GM23248 (cell line): Measurements from ENCODE around the gene SSNA1. TPM values are rescaled to one million over a fixed set of nuclear protein-coding genes. Genes with fewer than 3 reads are reported as not detected.

ENCODE experiments used
- DNase-seq: peaks from one replicate; pipeline ENCODE4 v3.0.0-alpha.2; 2015
- H2AFZ ChIP-seq: fragments of 200-600 bp; sonication (generic); 2 replicates; pipeline ENCODE4 v1.6.1; 2016; ENCODE audit warnings: antibody characterized with exemption
- H3F3A ChIP-seq: fragments of 200-600 bp; sonication (generic); 2 replicates; pipeline ENCODE4 v1.6.1; 2016; ENCODE audit warnings: mild to moderate bottlenecking, antibody characterized with exemption, mixed run types; ENCODE audit not compliant: insufficient read depth
- H3K27ac ChIP-seq: fragments of 200-600 bp; sonication (generic); 2 replicates; pipeline ENCODE4 v1.5.1; 2016; ENCODE audit warnings: mild to moderate bottlenecking
- H3K27me3 ChIP-seq: fragments of 200-600 bp; sonication (generic); replicated peaks from 2 replicates; pipeline ENCODE4 v1.6.1; 2016; ENCODE audit warnings: mild to moderate bottlenecking; ENCODE audit not compliant: insufficient read depth
- H3K36me3 ChIP-seq: fragments of 200-600 bp; sonication (generic); 2 replicates; pipeline ENCODE4 v1.6.1; 2016; ENCODE audit warnings: low read depth, mild to moderate bottlenecking
- H3K4me1 ChIP-seq: fragments of 200-600 bp; sonication (generic); 2 replicates; pipeline ENCODE4 v1.6.1; 2016; ENCODE audit warnings: mild to moderate bottlenecking; ENCODE audit not compliant: insufficient read depth
- H3K4me2 ChIP-seq: fragments of 200-600 bp; sonication (generic); one replicate; pipeline ENCODE4 v1.6.1; 2016; ENCODE audit warnings: mild to moderate bottlenecking; ENCODE audit not compliant: unreplicated experiment
- H3K4me3 ChIP-seq: fragments of 200-600 bp; sonication (generic); 2 replicates; pipeline ENCODE4 v1.5.1; 2016; ENCODE audit warnings: mild to moderate bottlenecking
- H3K79me2 ChIP-seq: fragments of 200-600 bp; sonication (generic); 2 replicates; pipeline ENCODE4 v1.6.1; 2016; ENCODE audit warnings: mild to moderate bottlenecking; ENCODE audit not compliant: insufficient read depth
- H3K9ac ChIP-seq: fragments of 200-600 bp; sonication (generic); 2 replicates; pipeline ENCODE4 v1.6.1; 2016; ENCODE audit warnings: mild to moderate bottlenecking
- H3K9me2 ChIP-seq: fragments of 200-600 bp; sonication (generic); 2 replicates; pipeline ENCODE4 v1.6.1; 2016; ENCODE audit warnings: mixed run types, mild to moderate bottlenecking, moderate library complexity; ENCODE audit not compliant: insufficient read depth
- H3K9me3 ChIP-seq: fragments of 200-600 bp; sonication (generic); one replicate; pipeline ENCODE4 v1.6.1; 2017; ENCODE audit warnings: low read depth
- H4K20me1 ChIP-seq: fragments of 200-600 bp; sonication (generic); 2 replicates; pipeline ENCODE4 v1.6.0; 2016; ENCODE audit not compliant: insufficient read depth
- EZH2 ChIP-seq: fragments of 200-600 bp; sonication (generic); IDR thresholded peaks from 2 replicates; pipeline ENCODE4 v1.6.1; 2018; ENCODE audit warnings: antibody characterized with exemption, mild to moderate bottlenecking; ENCODE audit not compliant: insufficient read depth, poor library complexity, severe bottlenecking
- EZH2phosphoT487 ChIP-seq: fragments of 200-600 bp; sonication (generic); IDR thresholded peaks from 2 replicates; pipeline ENCODE4 v1.6.1; 2018; ENCODE audit warnings: antibody characterized with exemption, moderate library complexity, mild to moderate bottlenecking, low read depth; ENCODE audit not compliant: insufficient read depth
- WGBS, 2 experiments: methylation state at CpG; one replicate each; pipeline ENCODE4 v1.1.6; 2015 to 2017; ENCODE audit warnings: low lambda C conversion rate in 2 of 2, low coverage in 1 of 2; ENCODE audit errors: missing lambda C conversion rate in 2 of 2; 5-methylcytosine and 5-hydroxymethylcytosine counted together
- in situ Hi-C: fragments of 300-500 bp; cut with MboI; formaldehyde crosslinking; loops from 2 replicates; pipeline ENCODE4 v1.15.0; 2020
- polyA plus RNA-seq: library from polyadenylated mRNA; unstranded; fragments of >200 nt; fragmentation: Nextera tagmentation; extraction: Ambion mirVana; gene quantifications from 2 replicates; pipeline ENCODE4 v1.2.1, GENCODE V29; 2016
- total RNA-seq: library from RNA; depleted of rRNA; stranded (reverse); fragments of >200 nt; shearing (Covaris generic); gene quantifications from 2 replicates; pipeline ENCODE4 v1.2.3, GENCODE V29; 2014

SSNA1 gene
- total and polyA plus RNA-seq, 2 experiments from 2014 or later, result 93.1 to 105 TPM

DNA sequence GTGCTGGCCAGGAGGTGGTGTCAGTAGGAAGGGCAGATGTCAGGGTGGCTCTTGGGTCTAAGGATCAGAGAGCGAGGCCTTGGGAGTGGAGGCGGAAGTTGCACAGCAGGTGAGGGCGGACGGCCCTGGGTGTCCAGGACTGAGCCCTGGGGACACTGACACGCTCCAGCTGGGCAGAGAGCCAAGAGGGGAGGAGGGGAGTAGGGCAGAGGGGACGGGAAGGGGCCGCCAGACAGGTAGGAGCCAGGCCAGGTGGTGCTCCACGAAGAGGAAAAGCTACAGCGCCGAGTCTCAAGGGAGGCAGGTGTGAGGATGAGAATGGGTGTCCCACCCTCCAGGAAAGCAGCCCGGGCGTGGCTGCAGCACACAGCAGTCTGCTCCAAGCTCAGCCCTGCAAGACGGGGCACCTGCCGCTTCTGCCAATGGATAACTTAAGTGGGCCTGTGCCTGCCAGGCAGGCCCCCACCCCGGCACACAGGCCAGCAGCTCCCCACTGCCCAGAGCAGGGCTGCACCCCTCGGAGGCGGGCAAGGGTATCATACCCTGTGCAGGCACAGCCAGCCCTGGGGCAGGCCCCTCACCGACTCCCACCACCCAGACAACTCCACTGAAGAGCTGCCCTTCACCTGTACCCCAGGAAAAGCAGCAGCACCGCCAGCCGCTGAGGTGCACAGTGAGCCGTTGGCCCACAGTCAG is 7.2 kb downstream of the SSNA1 start:
- TF ChIP-seq EZH2 (no peak), EZH2phosphoT487 (no peak)
- no peaks in the 10 kb centered on the region for H3K9me3 ChIP-seq
- 0 out of 2 replicates have a peak, but pooled peaks cover 9% of the 10 kb centered on the region for H3K4me1 ChIP-seq
- H3K9me2 ChIP-seq, result no peaks in the 10 kb centered on the region
- H3K27ac ChIP-seq, result no peak overlapping the region
- H3F3A ChIP-seq, result no peaks in the 10 kb centered on the region
- in situ Hi-C loops, result no loop called here
- H3K27me3 ChIP-seq, result no peaks in the 10 kb centered on the region
- H3K9ac ChIP-seq, result no peak overlapping the region
- 88 to 91% methylated on average over 15 to 19 of the region's 21 CpGs for WGBS, 2 experiments
- no peaks in the 10 kb centered on the region for H4K20me1 ChIP-seq
- no peaks in the 10 kb centered on the region for H3K36me3 ChIP-seq
- no peak overlapping the region for H3K4me3 ChIP-seq
- peaks cover 86% of the 10 kb centered on the region for H3K79me2 ChIP-seq
- no peak overlapping the region for H2AFZ ChIP-seq
- no peak for DNase-seq
- no peak overlapping the region for H3K4me2 ChIP-seq

DNA sequence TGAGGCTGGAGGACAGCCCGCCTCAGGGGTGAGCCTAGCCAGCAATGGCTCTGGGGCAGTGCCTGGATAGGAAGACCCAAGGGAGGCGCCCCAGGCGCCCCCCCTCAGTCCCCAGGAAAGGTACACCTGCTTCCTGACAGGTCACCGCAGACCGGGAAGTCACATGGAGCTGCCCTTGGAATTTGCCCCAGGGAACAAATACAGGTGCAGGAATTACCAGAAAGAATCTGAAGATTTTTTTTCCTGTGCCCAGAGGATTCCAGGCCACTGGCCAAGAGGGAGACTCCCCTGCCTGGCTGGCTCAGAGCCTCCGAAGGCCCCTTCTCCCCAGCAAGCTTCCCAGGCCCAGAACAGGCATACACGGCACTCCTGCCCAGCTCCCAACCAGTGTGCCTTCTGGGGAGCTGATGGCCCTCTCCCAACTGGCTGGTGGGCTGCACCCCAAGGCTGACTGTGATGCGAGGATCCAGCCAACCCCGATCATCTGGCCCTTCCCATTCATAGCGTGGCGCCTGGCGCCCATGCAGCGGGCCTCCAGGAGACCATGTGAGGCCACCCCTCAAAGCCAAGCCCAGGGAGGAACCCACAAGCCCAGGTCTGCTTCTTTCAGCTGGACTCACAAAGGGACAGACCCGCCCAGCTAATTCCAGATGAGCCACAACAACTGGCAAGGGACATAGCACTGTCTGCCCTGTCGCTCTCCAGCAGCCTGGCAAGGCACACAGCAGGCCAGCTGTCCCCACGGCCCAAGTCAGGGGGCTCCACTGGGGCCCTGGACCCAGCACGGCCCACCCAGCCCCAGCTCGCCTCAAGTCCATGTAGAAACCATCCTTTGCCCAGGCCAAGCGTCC is 9.8 kb downstream of the SSNA1 start:
- Histone ChIP-seq H3K9me3 (no peaks in the 10 kb centered on the region), H3K27me3 (no peaks in the 10 kb centered on the region), H2AFZ (no peak overlapping the region), H3F3A (no peaks in the 10 kb centered on the region), H3K4me3 (peak overlapping the region; percentile 66), H3K4me1 (0 out of 2 replicates have a peak, but pooled peaks cover 12% of the 10 kb centered on the region), H3K27ac (no peak overlapping the region), H3K9ac (peak overlapping the region; percentile 61; the same call in 1 of the 2 replicates), H3K9me2 (no peaks in the 10 kb centered on the region), H4K20me1 (no peaks in the 10 kb centered on the region), H3K36me3 (no peaks in the 10 kb centered on the region), H3K4me2 (peak overlapping the region; percentile 79), H3K79me2 (peaks cover 84% of the 10 kb centered on the region)
- TF ChIP-seq EZH2 (no peak), EZH2phosphoT487 (no peak)
- WGBS, 2 experiments, result 73 to 81% methylated on average over 16 to 19 of the region's 19 CpGs
- in situ Hi-C loops, result no loop called here
- DNase-seq, result peak; percentile 38

DNA sequence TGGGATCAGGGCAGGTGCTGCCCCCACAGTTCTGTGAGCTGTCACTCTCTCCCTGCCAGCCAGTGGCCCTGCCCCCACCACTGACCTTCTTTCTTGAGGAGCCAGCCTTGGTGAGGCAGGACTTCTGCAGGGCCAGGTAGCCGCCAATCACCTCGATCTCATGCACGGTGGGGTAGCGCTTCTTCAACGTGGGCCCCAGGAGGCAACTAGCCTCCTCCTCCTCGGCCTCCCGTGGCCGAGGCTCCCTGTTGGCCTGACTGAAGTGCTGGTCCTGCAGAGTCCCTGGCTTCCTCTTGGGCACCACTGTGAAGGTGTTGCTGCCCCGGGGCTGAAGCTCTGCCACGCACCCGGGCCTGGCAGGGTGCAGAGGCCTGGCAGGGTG is 10.4 kb downstream of the SSNA1 start:
- Histone ChIP-seq H3K27me3 (no peaks in the 10 kb centered on the region), H3K4me1 (peaks cover 13% of the 10 kb centered on the region), H3K9ac (peak overlapping the region; percentile 61; the same call in 1 of the 2 replicates), H3F3A (no peaks in the 10 kb centered on the region), H3K4me2 (peak overlapping the region; percentile 79), H3K79me2 (peaks cover 84% of the 10 kb centered on the region), H3K36me3 (no peaks in the 10 kb centered on the region), H3K27ac (no peak overlapping the region), H3K9me3 (no peaks in the 10 kb centered on the region), H3K9me2 (no peaks in the 10 kb centered on the region), H2AFZ (no peak overlapping the region), H3K4me3 (peak overlapping the region; percentile 66), H4K20me1 (no peaks in the 10 kb centered on the region)
- TF ChIP-seq EZH2phosphoT487, result no peak
- no peak for TF ChIP-seq EZH2
- no peak for DNase-seq
- 89 to 91% methylated on average over 9 to 11 of the region's 11 CpGs for WGBS, 2 experiments
- in situ Hi-C loops, result no loop called here

DNA sequence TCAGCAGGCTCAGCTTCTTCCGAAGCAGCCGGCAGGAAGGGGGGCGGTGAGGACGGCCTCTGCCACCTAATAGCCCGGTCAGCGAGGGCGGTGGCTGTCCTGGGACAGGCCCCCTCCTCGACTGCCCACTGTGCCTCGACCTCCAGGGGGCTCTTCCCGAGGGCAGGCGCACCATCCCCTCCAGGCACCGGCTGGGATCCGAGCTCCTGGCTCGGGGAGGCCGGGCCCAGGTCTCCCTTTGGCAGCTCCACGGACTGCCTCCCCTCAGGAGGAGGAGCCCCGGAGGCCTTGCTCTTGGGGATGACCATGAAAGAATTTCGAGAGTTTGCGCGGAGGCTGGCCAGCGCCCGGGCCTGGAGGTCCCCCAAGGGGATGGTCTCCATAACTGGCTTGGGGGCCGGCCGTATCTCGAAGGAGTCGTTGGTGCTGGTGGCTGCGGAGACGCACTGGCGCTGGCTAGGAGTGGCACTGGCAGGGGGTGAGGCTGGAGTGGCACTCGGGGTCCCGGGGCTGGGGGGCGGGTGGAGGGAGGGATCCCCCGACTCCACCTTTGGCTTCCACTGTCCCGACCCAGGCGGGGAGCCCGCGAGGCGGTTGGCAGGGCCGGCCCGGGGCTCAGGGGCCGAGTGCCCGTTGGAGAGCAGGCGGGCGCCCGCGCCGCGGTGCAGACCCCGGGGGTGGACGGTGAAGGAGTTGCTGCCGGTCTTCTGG is 11.1 kb downstream of the SSNA1 start:
- Histone ChIP-seq H3F3A (no peaks in the 10 kb centered on the region; the same call in 1 of the 2 replicates), H3K36me3 (no peaks in the 10 kb centered on the region), H3K27ac (no peak overlapping the region), H3K4me3 (peak overlapping the region; percentile 66), H3K27me3 (no peaks in the 10 kb centered on the region), H3K79me2 (peaks cover 84% of the 10 kb centered on the region), H4K20me1 (no peaks in the 10 kb centered on the region), H3K4me2 (peak overlapping the region; percentile 79), H3K9me3 (no peaks in the 10 kb centered on the region), H3K9ac (peak overlapping the region; percentile 61), H2AFZ (no peak overlapping the region), H3K9me2 (no peaks in the 10 kb centered on the region), H3K4me1 (peaks cover 20% of the 10 kb centered on the region)
- in situ Hi-C loops, result no loop called here
- 14 to 31% methylated on average over 38 to 39 of the region's 51 CpGs for WGBS, 2 experiments
- no peak for TF ChIP-seq EZH2phosphoT487
- no peak for TF ChIP-seq EZH2
- peak; percentile 28 for DNase-seq
